ENCODE results near the gene SUGCT. TPM values are rescaled to one million over a fixed set of nuclear protein-coding genes. Genes with fewer than 3 reads are reported as not detected.

Gene SUGCT
- total and polyA plus RNA-seq, 2 of the 13 experiments (the other 11 are each of a cell fraction or from before 2014, with no cell fraction given) = 10.1 to 22.2 TPM

GRCh38 chr7:40237731-40238130, 102.9 kb downstream of the SUGCT start:
- no peaks in the 10 kb centered on the region for H3K27me3 ChIP-seq (ENCODE audit: control insufficient read depth in 1 of 2, insufficient read depth in 2 of 2, low read length in 2 of 2)
- H3K4me1 ChIP-seq (ENCODE audit: insufficient read depth, low read length) = no peaks in the 10 kb centered on the region
- CTCF ChIA-PET (ENCODE audit: low intra/inter-chr PET ratio, low total read pairs) = no interaction called here
- no peak overlapping the region for H3K4me2 ChIP-seq (ENCODE audit: low read depth, low read length)
- TF ChIP-seq THYN1 (CRISPR knock-in tag; IDR thresholded peaks at IDR 0.05; ENCODE audit: borderline replicate concordance, low read depth) (no peak), GTF2F1 (IDR thresholded peaks at IDR 0.05; ENCODE audit: low read length) (no peak), ZNF577 (CRISPR knock-in tag; IDR thresholded peaks at IDR 0.05; ENCODE audit: borderline replicate concordance, low read depth) (no peak), ZNF768 (CRISPR knock-in tag; IDR thresholded peaks at IDR 0.05) (no peak), CENPX (CRISPR knock-in tag; IDR thresholded peaks at IDR 0.05) (no peak), HOXA5 (CRISPR knock-in tag; IDR thresholded peaks at IDR 0.05) (no peak), CERS6 (CRISPR knock-in tag; IDR thresholded peaks at IDR 0.05) (no peak), ZMAT5 (CRISPR knock-in tag; IDR thresholded peaks at IDR 0.05; ENCODE audit: borderline replicate concordance, low read depth) (no peak), TFDP2 (CRISPR knock-in tag; IDR thresholded peaks at IDR 0.05) (no peak), ZMAT3 (CRISPR knock-in tag; conservative IDR thresholded peaks at IDR 0.05) (no peak), NR3C1 (CRISPR knock-in tag; IDR thresholded peaks at IDR 0.05) (no peak), TBX2 (CRISPR knock-in tag; IDR thresholded peaks at IDR 0.05; ENCODE audit: borderline replicate concordance) (no peak), KDM3A (CRISPR knock-in tag; IDR thresholded peaks at IDR 0.05; ENCODE audit: low read depth) (no peak), PCBP2 (optimal IDR thresholded peaks at IDR 0.05; ENCODE audit: low read depth, low read length, poor library complexity, severe bottlenecking) (no peak), THAP9 (CRISPR knock-in tag; IDR thresholded peaks at IDR 0.05; ENCODE audit: borderline replicate concordance) (no peak), FOXP1 (IDR thresholded peaks at IDR 0.05) (no peak), FOXP1 (CRISPR knock-in tag; IDR thresholded peaks at IDR 0.05) (no peak), FOXA3 (CRISPR knock-in tag; IDR thresholded peaks at IDR 0.05) (no peak)
- H3K4me3 ChIP-seq (replicated peaks in 1 of 3; ENCODE audit: insufficient read depth in 1 of 3, low read depth in 2 of 3, low read length in 3 of 3) = no peak overlapping the region
- POLR2A ChIA-PET = no interaction called here
- no peak for DNase-seq (ENCODE audit: low spot score)
- H4K20me1 ChIP-seq (ENCODE audit: insufficient read depth, low read length) = no peaks in the 10 kb centered on the region
- intact Hi-C loops (cut with micrococcal nuclease; ENCODE audit: unreplicated experiment) (no loop called here), in situ Hi-C loops (cut with HindIII; ENCODE audit: extremely low pct_ligation_motif_present, low pct_unique_long_range_greater_than_20kb) (loop anchor here (25.0 kb wide), 1 partner anchor 1475 kb away; the partner anchor contains the start of gene INHBA)
- no peak for ATAC-seq
- H3K9me3 ChIP-seq (ENCODE audit: low read length) = no peaks in the 10 kb centered on the region
- H3K36me3 ChIP-seq (replicated peaks in 1 of 2; ENCODE audit: control insufficient read depth in 1 of 2, insufficient read depth in 2 of 2, low read length in 2 of 2) = no peaks in the 10 kb centered on the region
- no peaks in the 10 kb centered on the region for H3K79me2 ChIP-seq (ENCODE audit: insufficient read depth, low read length)
- H3K9ac ChIP-seq (ENCODE audit: insufficient read depth, low read depth, low read length) = no peak overlapping the region
- no peak for FAIRE-seq
- no peak overlapping the region for H2AFZ ChIP-seq (ENCODE audit: low read length)
- no peak overlapping the region for H3K27ac ChIP-seq (ENCODE audit: extremely low read length, insufficient read depth, low read length)
- BruUV-seq (replicated peaks) = no TSS peak
- 100% methylated on average over 1 of the region's 1 CpG for WGBS (ENCODE audit: low lambda C conversion rate)
